ENCODE measurements around the gene MAB21L1. TPM values are rescaled to one million over a fixed set of nuclear protein-coding genes. Genes with fewer than 3 reads are reported as not detected.

MAB21L1 gene
- total RNA-seq, 1 experiment from 2014 or later: not detected

DNA sequence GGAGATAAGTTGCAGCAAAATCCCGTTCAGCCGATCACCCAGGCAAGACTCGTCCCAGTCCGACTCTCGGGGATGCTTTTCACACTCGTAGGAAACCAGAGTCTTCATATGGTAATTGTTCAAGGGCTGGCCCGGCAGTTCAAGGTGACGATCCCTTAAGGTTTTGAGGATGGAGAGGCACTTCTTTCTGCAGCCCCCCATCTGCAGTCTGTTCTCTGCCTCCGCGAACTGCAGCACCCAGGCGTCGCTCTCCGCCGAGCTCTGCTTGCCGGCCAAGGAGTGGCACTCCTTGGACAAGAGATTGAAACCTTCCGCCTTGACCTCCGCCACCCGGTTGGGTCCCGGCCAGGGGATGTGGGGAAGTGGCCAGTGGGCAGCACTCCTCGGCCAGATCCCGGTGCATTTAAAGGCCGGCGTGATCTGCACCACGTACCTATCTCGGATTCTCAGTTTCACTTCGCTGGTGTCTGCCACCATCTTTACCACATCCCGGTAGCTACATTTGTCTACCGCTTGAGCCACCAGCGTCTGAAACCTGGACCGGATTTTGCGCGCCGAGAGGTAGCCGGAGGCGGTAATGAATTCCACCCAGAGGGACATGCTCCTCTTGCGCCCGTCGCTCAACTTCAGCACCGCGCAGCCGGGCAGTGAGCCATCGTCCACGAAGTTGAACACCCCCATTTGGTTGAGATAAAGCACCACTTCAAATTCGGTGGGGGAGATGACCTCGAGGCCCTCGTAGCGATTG lies 1.1 kb downstream of the MAB21L1 start:
- no peak overlapping the region for H3K9ac ChIP-seq (ENCODE audit: low read length)

More for the DNA sequence above, 1.1 kb downstream of the MAB21L1 start:
- intact Hi-C loops (cut with micrococcal nuclease): no loop called here
- H3K4me3 ChIP-seq (replicated peaks in 1 of 2; ENCODE audit: low read depth in 1 of 2, low read length in 2 of 2): no peak overlapping the region
- DNase-seq (ENCODE audit: low read depth, low spot score) (no peak), ATAC-seq (no peak)
- no peaks in the 10 kb centered on the region for H3K27me3 ChIP-seq (ENCODE audit: insufficient read depth, low read length)
- H2AFZ ChIP-seq (ENCODE audit: low read depth, low read length, poor library complexity, severe bottlenecking): no peak overlapping the region
- no peaks in the 10 kb centered on the region for H3K79me2 ChIP-seq (ENCODE audit: insufficient read depth, low read length)
- H4K20me1 ChIP-seq (ENCODE audit: insufficient read depth): no peaks in the 10 kb centered on the region
- H3K4me1 ChIP-seq (ENCODE audit: control insufficient read depth in 1 of 2, insufficient read depth in 2 of 2, low read length in 2 of 2): no peaks in the 10 kb centered on the region
- H3K36me3 ChIP-seq (ENCODE audit: control insufficient read depth in 1 of 2, insufficient read depth in 2 of 2, low read length in 2 of 2): no peaks in the 10 kb centered on the region
- no peak overlapping the region for H3K4me2 ChIP-seq (ENCODE audit: low read length)
- no TSS peak for BruUV-seq (replicated peaks)
- ChIA-PET RAD21 (ENCODE audit: low non-redundant PET in 1 of 2, low total read pairs in 2 of 2, uncharacterized antibody in 2 of 2, unreplicated experiment in 2 of 2) (no interaction called here), POLR2A (no interaction called here), CTCF (no interaction called here)
- no peaks in the 10 kb centered on the region for H3K9me3 ChIP-seq (ENCODE audit: control insufficient read depth in 1 of 2, insufficient read depth in 1 of 2, low read depth in 1 of 2, low read length in 2 of 2)
- TF ChIP-seq FOSL1 (IDR thresholded peaks at IDR 0.05; ENCODE audit: low read depth) (no peak), ZNF274 (IDR thresholded peaks at IDR 0.05; ENCODE audit: low read depth, low read length) (no peak), ZFX (IDR thresholded peaks at IDR 0.05) (no peak), CEBPB (IDR thresholded peaks at IDR 0.05; ENCODE audit: low read depth) (no peak), EZH2phosphoT487 (IDR thresholded peaks at IDR 0.05; ENCODE audit: borderline replicate concordance) (no peak), EZH2 (IDR thresholded peaks at IDR 0.05) (no peak), POLR2AphosphoS5 (IDR thresholded peaks at IDR 0.05; ENCODE audit: low read depth, low read length) (no peak), ELF1 (IDR thresholded peaks at IDR 0.05; ENCODE audit: borderline replicate concordance, low read depth) (no peak), TCF7L2 (IDR thresholded peaks at IDR 0.05; ENCODE audit: borderline replicate concordance, extremely low read depth, insufficient read depth, insufficient read length) (no peak), JUND (IDR thresholded peaks at IDR 0.05) (no peak), POLR2A (IDR thresholded peaks at IDR 0.05; ENCODE audit: borderline replicate concordance, extremely low read depth, insufficient read depth, insufficient read length) (no peak), EGR1 (IDR thresholded peaks at IDR 0.05; ENCODE audit: low read depth) (no peak), YY1 (IDR thresholded peaks at IDR 0.05; ENCODE audit: extremely low read depth, insufficient replicate concordance, low read depth, low read length) (no peak), SIN3A (IDR thresholded peaks at IDR 0.05; ENCODE audit: low read depth) (no peak), RAD21 (IDR thresholded peaks at IDR 0.05; ENCODE audit: low read depth) (no peak)
- TF ChIP-seq, protein P1, sequence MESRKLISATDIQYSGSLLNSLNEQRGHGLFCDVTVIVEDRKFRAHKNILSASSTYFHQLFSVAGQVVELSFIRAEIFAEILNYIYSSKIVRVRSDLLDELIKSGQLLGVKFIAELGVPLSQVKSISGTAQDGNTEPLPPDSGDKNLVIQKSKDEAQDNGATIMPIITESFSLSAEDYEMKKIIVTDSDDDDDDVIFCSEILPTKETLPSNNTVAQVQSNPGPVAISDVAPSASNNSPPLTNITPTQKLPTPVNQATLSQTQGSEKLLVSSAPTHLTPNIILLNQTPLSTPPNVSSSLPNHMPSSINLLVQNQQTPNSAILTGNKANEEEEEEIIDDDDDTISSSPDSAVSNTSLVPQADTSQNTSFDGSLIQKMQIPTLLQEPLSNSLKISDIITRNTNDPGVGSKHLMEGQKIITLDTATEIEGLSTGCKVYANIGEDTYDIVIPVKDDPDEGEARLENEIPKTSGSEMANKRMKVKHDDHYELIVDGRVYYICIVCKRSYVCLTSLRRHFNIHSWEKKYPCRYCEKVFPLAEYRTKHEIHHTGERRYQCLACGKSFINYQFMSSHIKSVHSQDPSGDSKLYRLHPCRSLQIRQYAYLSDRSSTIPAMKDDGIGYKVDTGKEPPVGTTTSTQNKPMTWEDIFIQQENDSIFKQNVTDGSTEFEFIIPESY (IDR thresholded peaks at IDR 0.05; ENCODE audit: extremely low read depth, insufficient replicate concordance, low read length): no peak
- TF ChIP-seq, protein P2, sequence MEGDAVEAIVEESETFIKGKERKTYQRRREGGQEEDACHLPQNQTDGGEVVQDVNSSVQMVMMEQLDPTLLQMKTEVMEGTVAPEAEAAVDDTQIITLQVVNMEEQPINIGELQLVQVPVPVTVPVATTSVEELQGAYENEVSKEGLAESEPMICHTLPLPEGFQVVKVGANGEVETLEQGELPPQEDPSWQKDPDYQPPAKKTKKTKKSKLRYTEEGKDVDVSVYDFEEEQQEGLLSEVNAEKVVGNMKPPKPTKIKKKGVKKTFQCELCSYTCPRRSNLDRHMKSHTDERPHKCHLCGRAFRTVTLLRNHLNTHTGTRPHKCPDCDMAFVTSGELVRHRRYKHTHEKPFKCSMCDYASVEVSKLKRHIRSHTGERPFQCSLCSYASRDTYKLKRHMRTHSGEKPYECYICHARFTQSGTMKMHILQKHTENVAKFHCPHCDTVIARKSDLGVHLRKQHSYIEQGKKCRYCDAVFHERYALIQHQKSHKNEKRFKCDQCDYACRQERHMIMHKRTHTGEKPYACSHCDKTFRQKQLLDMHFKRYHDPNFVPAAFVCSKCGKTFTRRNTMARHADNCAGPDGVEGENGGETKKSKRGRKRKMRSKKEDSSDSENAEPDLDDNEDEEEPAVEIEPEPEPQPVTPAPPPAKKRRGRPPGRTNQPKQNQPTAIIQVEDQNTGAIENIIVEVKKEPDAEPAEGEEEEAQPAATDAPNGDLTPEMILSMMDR (IDR thresholded peaks at IDR 0.05 in 2 of 3, conservative IDR thresholded peaks at IDR 0.05 in 1 of 3; ENCODE audit: borderline replicate concordance in 1 of 3, insufficient read depth in 1 of 3, low read depth in 2 of 3, low read length in 2 of 3): no peak
- TF ChIP-seq, protein P3, sequence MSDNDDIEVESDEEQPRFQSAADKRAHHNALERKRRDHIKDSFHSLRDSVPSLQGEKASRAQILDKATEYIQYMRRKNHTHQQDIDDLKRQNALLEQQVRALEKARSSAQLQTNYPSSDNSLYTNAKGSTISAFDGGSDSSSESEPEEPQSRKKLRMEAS (IDR thresholded peaks at IDR 0.05): no peak
- TF ChIP-seq, protein P4, sequence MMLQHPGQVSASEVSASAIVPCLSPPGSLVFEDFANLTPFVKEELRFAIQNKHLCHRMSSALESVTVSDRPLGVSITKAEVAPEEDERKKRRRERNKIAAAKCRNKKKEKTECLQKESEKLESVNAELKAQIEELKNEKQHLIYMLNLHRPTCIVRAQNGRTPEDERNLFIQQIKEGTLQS (IDR thresholded peaks at IDR 0.05): no peak
- H3K27ac ChIP-seq (ENCODE audit: low read depth, low read length): no peak overlapping the region
- no peaks in the 10 kb centered on the region for H3K9me2 ChIP-seq (ENCODE audit: insufficient read depth)
